HepG2 (cell line): ENCODE data around the gene TUBB4B. TPM values are rescaled to one million over a fixed set of nuclear protein-coding genes. Genes with fewer than 3 reads are reported as not detected.
A peak's percentile ranks its signal among the peaks of the same experiment; 100 is the strongest.

ENCODE experiments used
- ARNT2 ChIP-seq: sonication (generic); formaldehyde crosslinking; IDR thresholded peaks from 2 replicates; pipeline ENCODE4 v1.8.0; 2022; ENCODE audit warnings: mild to moderate bottlenecking, low read depth, missing genetic modification reagents, moderate library complexity
- BORCS8-MEF2B ChIP-seq: sonication (generic); formaldehyde crosslinking; IDR thresholded peaks from 2 replicates; pipeline ENCODE4 v1.8.0; 2022; ENCODE audit warnings: mild to moderate bottlenecking, missing genetic modification reagents
- CHD2 ChIP-seq: IDR thresholded peaks from 2 replicates; pipeline ENCODE4 v1.6.1; 2011; ENCODE audit warnings: low read depth, low read length, improper control_type of control experiment
- ERF ChIP-seq: IDR thresholded peaks from 2 replicates; pipeline ENCODE4 v1.6.1; 2018; ENCODE audit warnings: missing biosample characterization, missing genetic modification reagents
- FOXA1 ChIP-seq, 2 experiments: fragments of 450-650 bp in 1 of 2; sonication (generic) in 1 of 2; formaldehyde crosslinking in 1 of 2; IDR thresholded peaks; 2 replicates each; pipeline versions ENCODE4 v1.4.0 to v1.6.1; 2016 to 2020; ENCODE audit warnings: missing genetic modification reagents in 1 of 2
- HNF4G ChIP-seq, 2 experiments: sonication (generic) in 1 of 2; formaldehyde crosslinking in 1 of 2; IDR thresholded peaks; 2 replicates each; pipeline versions ENCODE4 v1.4.0 to v1.6.1; 2011 to 2020; ENCODE audit warnings: borderline replicate concordance in 2 of 2, low read depth in 2 of 2, mild to moderate bottlenecking in 2 of 2, low read length in 1 of 2, missing genetic modification reagents in 1 of 2, moderate library complexity in 1 of 2
- JUND ChIP-seq: sonication (generic); formaldehyde crosslinking; IDR thresholded peaks from 2 replicates; pipeline ENCODE4 v1.8.0; 2022; ENCODE audit warnings: mild to moderate bottlenecking, missing genetic modification reagents
- KLF6 ChIP-seq: IDR thresholded peaks from 2 replicates; pipeline ENCODE4 v1.8.0; 2016; ENCODE audit warnings: missing biosample characterization, missing genetic modification reagents
- MYC ChIP-seq: sonication (generic); formaldehyde crosslinking; IDR thresholded peaks from 2 replicates; pipeline ENCODE4 v1.9.0; 2021; ENCODE audit warnings: missing genetic modification reagents, borderline replicate concordance
- NFYB ChIP-seq: sonication (generic); formaldehyde crosslinking; IDR thresholded peaks from 2 replicates; pipeline ENCODE4 v1.4.0; 2020; ENCODE audit warnings: missing genetic modification reagents
- SP4 ChIP-seq: sonication (generic); formaldehyde crosslinking; IDR thresholded peaks from 2 replicates; pipeline ENCODE4 v1.8.1; 2023; ENCODE audit warnings: mild to moderate bottlenecking, missing genetic modification reagents
- ZBTB7B ChIP-seq: sonication (generic); formaldehyde crosslinking; IDR thresholded peaks from 2 replicates; pipeline ENCODE4 v1.4.0; 2020; ENCODE audit warnings: missing genetic modification reagents
- ZNF431 ChIP-seq: sonication (generic); formaldehyde crosslinking; IDR thresholded peaks from 2 replicates; pipeline ENCODE4 v1.9.0; 2022; ENCODE audit warnings: missing genetic modification reagents, low read depth, mild to moderate bottlenecking, borderline replicate concordance
- ZNF605 ChIP-seq: sonication (generic); formaldehyde crosslinking; IDR thresholded peaks from 2 replicates; pipeline ENCODE4 v1.8.0; 2022; ENCODE audit warnings: mild to moderate bottlenecking, missing genetic modification reagents
- polyA plus RNA-seq, 8 experiments: library from polyadenylated mRNA; depleted of rRNA in 3 of 8; stranded (reverse) in 7 of 8; unstranded in 1 of 8; fragments of >200 nt; fragmentation: Illumina TruSeq in 4 of 8; extraction: Trizol in 4 of 8; gene quantifications; 2 replicates each; pipeline versions ENCODE4 v1.2.1 to v1.2.3, GENCODE V29; 2011 to 2016; ENCODE audit warnings: low read depth in 4 of 8, missing spikeins in 1 of 8, mixed read lengths in 1 of 8; ENCODE audit not compliant: insufficient read depth in 1 of 8
- total RNA-seq, 5 experiments: library from RNA; depleted of rRNA; stranded (reverse); fragments of >200 nt; fragmentation: Illumina TruSeq; extraction: Trizol; gene quantifications; 2 replicates each; pipeline ENCODE4 v1.2.3, GENCODE V29; 2016; ENCODE audit warnings: low read depth in 1 of 5
- TF ChIP-seq, protein P1 (sequence below): IDR thresholded peaks from 2 replicates; pipeline ENCODE4 v1.6.1; 2016; ENCODE audit warnings: control low read depth
- TF ChIP-seq, protein P2 (sequence below): IDR thresholded peaks from 2 replicates; pipeline ENCODE4 v1.6.1; 2016
- TF ChIP-seq, protein P3 (sequence below): sonication (generic); formaldehyde crosslinking; IDR thresholded peaks from 2 replicates; pipeline ENCODE4 v1.4.0; 2020; ENCODE audit warnings: mild to moderate bottlenecking, low read depth, missing genetic modification reagents
- TF ChIP-seq, protein P4 (sequence below): sonication (generic); formaldehyde crosslinking; IDR thresholded peaks from 2 replicates; pipeline ENCODE4 v1.5.0; 2020; ENCODE audit warnings: mild to moderate bottlenecking, missing genetic modification reagents
- TF ChIP-seq, protein P5 (sequence below): fragments of 450-650 bp; IDR thresholded peaks from 2 replicates; pipeline ENCODE4 v1.6.1; 2017

Gene TUBB4B
- total and polyA plus RNA-seq, 2 of the 13 experiments (the other 11 are each of a cell fraction or from before 2014, with no cell fraction given): 182 to 412 TPM

DNA sequence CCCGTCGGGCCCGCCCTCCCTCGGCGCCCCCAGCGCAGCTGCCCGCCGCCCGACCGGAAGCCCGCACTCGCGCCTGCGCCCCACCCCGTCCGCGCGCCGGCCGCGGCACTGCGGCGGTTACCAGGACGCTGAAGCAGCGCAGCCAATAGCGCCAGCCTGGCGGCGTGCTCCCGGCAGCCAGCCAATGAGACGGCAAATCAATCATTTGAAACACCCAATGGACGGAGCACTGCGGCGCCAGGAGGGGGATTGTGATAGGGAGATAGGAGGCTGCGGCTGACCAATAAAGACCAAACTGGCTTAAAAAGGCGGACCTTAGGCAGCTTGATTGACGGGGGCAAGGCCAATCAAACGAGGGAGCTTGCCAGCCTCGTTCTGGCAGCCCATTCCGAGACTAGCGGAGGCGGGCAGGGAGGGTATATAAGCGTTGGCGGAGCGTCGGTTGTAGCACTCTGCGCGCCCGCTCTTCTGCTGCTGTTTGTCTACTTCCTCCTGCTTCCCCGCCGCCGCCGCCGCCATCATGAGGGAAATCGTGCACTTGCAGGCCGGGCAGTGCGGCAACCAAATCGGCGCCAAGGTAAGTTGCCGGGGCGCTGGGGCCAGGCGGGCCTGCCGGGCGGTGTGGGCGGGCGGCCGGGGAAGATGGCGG lies at the start of gene TUBB4B (continued):
- TF ChIP-seq MYC (peak; percentile 42; the same call in 1 of the 2 replicates), SP4 (CRISPR knock-in tag) (peak; percentile 83), ZBTB7B (CRISPR knock-in tag) (no peak), ZNF605 (CRISPR knock-in tag) (peak; percentile 69), ERF (CRISPR knock-in tag) (peak; percentile 39; the same call in 1 of the 2 replicates), HNF4G (IDR thresholded peaks at IDR 0.05; ENCODE audit: borderline replicate concordance, low read depth, low read length) (peak; percentile 7; the same call in 1 of the 2 replicates), HNF4G (CRISPR knock-in tag; IDR thresholded peaks at IDR 0.05; ENCODE audit: borderline replicate concordance, low read depth) (no peak), FOXA1 (IDR thresholded peaks at IDR 0.05) (no peak), FOXA1 (CRISPR knock-in tag; IDR thresholded peaks at IDR 0.05) (peak; percentile 38; the same call in 1 of the 2 replicates), JUND (CRISPR knock-in tag) (no peak), CHD2 (peak; percentile 81), NFYB (CRISPR knock-in tag) (peak; percentile 96), ARNT2 (CRISPR knock-in tag) (peak; percentile 5; the same call in 1 of the 2 replicates), KLF6 (CRISPR knock-in tag) (peak; percentile 70; the same call in 1 of the 2 replicates), BORCS8-MEF2B (CRISPR knock-in tag) (peak; percentile 81), ZNF431 (CRISPR knock-in tag) (no peak; the same call in 1 of the 2 replicates)
- TF ChIP-seq, protein P1, sequence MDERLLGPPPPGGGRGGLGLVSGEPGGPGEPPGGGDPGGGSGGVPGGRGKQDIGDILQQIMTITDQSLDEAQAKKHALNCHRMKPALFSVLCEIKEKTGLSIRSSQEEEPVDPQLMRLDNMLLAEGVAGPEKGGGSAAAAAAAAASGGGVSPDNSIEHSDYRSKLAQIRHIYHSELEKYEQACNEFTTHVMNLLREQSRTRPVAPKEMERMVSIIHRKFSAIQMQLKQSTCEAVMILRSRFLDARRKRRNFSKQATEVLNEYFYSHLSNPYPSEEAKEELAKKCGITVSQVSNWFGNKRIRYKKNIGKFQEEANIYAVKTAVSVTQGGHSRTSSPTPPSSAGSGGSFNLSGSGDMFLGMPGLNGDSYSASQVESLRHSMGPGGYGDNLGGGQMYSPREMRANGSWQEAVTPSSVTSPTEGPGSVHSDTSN: peak; percentile 99
- TF ChIP-seq, protein P2, sequence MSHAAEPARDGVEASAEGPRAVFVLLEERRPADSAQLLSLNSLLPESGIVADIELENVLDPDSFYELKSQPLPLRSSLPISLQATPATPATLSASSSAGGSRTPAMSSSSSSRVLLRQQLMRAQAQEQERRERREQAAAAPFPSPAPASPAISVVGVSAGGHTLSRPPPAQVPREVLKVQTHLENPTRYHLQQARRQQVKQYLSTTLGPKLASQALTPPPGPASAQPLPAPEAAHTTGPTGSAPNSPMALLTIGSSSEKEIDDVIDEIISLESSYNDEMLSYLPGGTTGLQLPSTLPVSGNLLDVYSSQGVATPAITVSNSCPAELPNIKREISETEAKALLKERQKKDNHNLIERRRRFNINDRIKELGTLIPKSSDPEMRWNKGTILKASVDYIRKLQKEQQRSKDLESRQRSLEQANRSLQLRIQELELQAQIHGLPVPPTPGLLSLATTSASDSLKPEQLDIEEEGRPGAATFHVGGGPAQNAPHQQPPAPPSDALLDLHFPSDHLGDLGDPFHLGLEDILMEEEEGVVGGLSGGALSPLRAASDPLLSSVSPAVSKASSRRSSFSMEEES (CRISPR knock-in tag): peak; percentile 74
- TF ChIP-seq, protein P3, sequence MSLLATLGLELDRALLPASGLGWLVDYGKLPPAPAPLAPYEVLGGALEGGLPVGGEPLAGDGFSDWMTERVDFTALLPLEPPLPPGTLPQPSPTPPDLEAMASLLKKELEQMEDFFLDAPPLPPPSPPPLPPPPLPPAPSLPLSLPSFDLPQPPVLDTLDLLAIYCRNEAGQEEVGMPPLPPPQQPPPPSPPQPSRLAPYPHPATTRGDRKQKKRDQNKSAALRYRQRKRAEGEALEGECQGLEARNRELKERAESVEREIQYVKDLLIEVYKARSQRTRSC (CRISPR knock-in tag): no peak
- TF ChIP-seq, protein P4, sequence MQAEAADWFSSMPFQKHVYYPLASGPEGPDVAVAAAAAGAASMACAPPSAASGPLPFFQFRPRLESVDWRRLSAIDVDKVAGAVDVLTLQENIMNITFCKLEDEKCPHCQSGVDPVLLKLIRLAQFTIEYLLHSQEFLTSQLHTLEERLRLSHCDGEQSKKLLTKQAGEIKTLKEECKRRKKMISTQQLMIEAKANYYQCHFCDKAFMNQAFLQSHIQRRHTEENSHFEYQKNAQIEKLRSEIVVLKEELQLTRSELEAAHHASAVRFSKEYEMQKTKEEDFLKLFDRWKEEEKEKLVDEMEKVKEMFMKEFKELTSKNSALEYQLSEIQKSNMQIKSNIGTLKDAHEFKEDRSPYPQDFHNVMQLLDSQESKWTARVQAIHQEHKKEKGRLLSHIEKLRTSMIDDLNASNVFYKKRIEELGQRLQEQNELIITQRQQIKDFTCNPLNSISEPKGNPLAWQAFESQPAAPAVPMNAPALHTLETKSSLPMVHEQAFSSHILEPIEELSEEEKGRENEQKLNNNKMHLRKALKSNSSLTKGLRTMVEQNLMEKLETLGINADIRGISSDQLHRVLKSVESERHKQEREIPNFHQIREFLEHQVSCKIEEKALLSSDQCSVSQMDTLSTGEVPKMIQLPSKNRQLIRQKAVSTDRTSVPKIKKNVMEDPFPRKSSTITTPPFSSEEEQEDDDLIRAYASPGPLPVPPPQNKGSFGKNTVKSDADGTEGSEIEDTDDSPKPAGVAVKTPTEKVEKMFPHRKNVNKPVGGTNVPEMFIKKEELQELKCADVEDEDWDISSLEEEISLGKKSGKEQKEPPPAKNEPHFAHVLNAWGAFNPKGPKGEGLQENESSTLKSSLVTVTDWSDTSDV (CRISPR knock-in tag): 0 out of 2 replicates have a peak, but pooled peaks have one; percentile 30
- TF ChIP-seq, protein P5, sequence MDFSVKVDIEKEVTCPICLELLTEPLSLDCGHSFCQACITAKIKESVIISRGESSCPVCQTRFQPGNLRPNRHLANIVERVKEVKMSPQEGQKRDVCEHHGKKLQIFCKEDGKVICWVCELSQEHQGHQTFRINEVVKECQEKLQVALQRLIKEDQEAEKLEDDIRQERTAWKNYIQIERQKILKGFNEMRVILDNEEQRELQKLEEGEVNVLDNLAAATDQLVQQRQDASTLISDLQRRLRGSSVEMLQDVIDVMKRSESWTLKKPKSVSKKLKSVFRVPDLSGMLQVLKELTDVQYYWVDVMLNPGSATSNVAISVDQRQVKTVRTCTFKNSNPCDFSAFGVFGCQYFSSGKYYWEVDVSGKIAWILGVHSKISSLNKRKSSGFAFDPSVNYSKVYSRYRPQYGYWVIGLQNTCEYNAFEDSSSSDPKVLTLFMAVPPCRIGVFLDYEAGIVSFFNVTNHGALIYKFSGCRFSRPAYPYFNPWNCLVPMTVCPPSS: no peak
